Right atrium auricular region (tissue), 2 donors: ENCODE measurements around the gene CACNA1C. TPM values are rescaled to one million over a fixed set of nuclear protein-coding genes. Genes with fewer than 3 reads are reported as not detected.

Experiments used
- DNase-seq: peaks from one replicate; pipeline ENCODE4 v3.0.0-alpha.2; 2019; ENCODE audit warnings: low spot score
- H3K27ac ChIP-seq, 2 donors: fragments of 200-600 bp; sonication (generic); 1 replicate in 1 of 2; 2 replicates in 1 of 2; pipeline ENCODE4 v1.5.1; 2016 to 2019
- H3K27me3 ChIP-seq, 2 donors: fragments of 200-600 bp; sonication (generic); one replicate each; pipeline versions ENCODE4 v1.5.1 to v1.6.0; 2017 to 2019
- H3K36me3 ChIP-seq: fragments of 200-600 bp; sonication (generic); one replicate; pipeline ENCODE4 v1.5.1; 2016
- H3K4me1 ChIP-seq, 2 donors: fragments of 200-600 bp; sonication (generic); one replicate each; pipeline versions ENCODE4 v1.5.1 to v1.6.0; 2017 to 2019
- H3K4me3 ChIP-seq, 2 donors: fragments of 200-600 bp; sonication (generic); 1 replicate in 1 of 2; 2 replicates in 1 of 2; pipeline ENCODE4 v1.5.1; 2017 to 2019; ENCODE audit warnings: mild to moderate bottlenecking in 1 of 2, moderate library complexity in 1 of 2
- H3K9me3 ChIP-seq, 2 donors: fragments of 200-600 bp; sonication (generic); one replicate each; pipeline ENCODE4 v1.5.1; 2019
- total RNA-seq, 2 donors: library from RNA; depleted of rRNA; stranded (reverse); fragments of >200 nt; gene quantifications; one replicate each; pipeline ENCODE4 v1.1.0, GENCODE V29; 2016
- TF ChIP-seq, protein P1 (sequence below), 2 donors: fragments of 200-600 bp; sonication (generic); IDR thresholded peaks; one replicate each; pipeline ENCODE4 v1.5.1; 2019; ENCODE audit warnings: antibody characterized with exemption in 2 of 2

Gene CACNA1C
- total RNA-seq, 2 donors from 2014 or later: 83.1 to 93.6 TPM

GRCh38 chr12:2194571-2194970, 141.8 kb downstream of the CACNA1C start:
- TF ChIP-seq, protein P1, sequence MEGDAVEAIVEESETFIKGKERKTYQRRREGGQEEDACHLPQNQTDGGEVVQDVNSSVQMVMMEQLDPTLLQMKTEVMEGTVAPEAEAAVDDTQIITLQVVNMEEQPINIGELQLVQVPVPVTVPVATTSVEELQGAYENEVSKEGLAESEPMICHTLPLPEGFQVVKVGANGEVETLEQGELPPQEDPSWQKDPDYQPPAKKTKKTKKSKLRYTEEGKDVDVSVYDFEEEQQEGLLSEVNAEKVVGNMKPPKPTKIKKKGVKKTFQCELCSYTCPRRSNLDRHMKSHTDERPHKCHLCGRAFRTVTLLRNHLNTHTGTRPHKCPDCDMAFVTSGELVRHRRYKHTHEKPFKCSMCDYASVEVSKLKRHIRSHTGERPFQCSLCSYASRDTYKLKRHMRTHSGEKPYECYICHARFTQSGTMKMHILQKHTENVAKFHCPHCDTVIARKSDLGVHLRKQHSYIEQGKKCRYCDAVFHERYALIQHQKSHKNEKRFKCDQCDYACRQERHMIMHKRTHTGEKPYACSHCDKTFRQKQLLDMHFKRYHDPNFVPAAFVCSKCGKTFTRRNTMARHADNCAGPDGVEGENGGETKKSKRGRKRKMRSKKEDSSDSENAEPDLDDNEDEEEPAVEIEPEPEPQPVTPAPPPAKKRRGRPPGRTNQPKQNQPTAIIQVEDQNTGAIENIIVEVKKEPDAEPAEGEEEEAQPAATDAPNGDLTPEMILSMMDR (IDR thresholded peaks at IDR 0.05): no peak
- Histone ChIP-seq H3K4me3 (no peak overlapping the region), H3K27ac (peak overlapping the region; percentile 31 to 55), H3K4me1 (peaks cover 0 to 41% of the 10 kb centered on the region in 2 donors), H3K9me3 (no peaks in the 10 kb centered on the region), H3K36me3 (peaks cover 8% of the 10 kb centered on the region), H3K27me3 (no peaks in the 10 kb centered on the region)
- DNase-seq: no peak

DNA sequence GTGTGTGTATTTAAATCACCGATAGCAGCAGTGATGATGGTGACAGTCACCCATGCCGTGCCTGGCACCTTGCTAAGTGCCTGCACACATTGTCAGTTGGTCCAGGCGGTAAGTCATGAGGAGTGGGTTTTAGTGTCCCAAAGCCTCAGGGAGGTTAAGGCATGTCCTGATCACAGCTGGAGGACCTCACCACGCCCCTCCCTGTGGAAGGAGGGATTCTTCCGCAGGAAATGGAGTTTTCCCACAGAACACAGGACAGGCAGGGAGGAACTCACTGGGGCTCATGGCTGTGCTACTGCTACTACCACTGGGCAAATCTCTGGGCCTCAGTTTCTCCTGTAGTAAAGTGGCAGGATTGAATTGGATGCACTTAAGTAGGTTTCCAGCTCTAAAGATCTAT, 142.3 kb downstream of the CACNA1C start:
- Histone ChIP-seq H3K27ac (peak overlapping the region; percentile 1 to 11), H3K27me3 (no peaks in the 10 kb centered on the region), H3K4me3 (no peak overlapping the region), H3K9me3 (no peaks in the 10 kb centered on the region), H3K36me3 (peaks cover 8% of the 10 kb centered on the region), H3K4me1 (peaks cover 0 to 41% of the 10 kb centered on the region in 2 donors)
- TF ChIP-seq, protein P1 (IDR thresholded peaks at IDR 0.05): no peak
- no peak for DNase-seq

DNA sequence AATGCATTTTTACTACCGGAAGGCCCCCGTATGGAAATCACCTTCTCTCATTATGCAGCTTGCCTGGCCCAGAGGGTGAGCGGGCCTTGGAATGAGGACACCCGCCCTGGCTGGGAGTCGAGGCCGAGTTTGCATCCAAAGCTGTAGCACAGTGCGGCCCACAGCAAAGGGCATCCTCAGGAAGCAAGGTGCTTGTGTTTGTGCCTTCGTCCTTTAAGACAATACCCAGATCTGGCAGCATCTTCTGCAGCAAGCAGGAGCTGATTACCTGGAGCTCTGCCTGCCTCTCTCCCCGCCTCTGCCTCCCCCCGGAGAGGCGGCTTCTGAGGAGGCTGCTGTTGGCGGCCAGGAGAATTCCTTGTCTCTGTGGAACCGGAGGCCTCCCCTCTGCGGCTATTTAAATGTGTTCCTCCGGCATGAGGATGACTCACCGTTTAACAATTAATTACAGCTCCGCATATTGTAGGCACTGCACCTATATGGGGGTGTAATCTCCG, 145.3 kb downstream of the CACNA1C start:
- H3K4me1 ChIP-seq: peaks cover 0 to 41% of the 10 kb centered on the region in 2 donors
- DNase-seq: no peak
- TF ChIP-seq, protein P1 (IDR thresholded peaks at IDR 0.05): no peak
- no peaks in the 10 kb centered on the region for H3K27me3 ChIP-seq
- H3K27ac ChIP-seq: peak overlapping the region; percentile 39 to 55
- peaks cover 2% of the 10 kb centered on the region for H3K36me3 ChIP-seq
- no peak overlapping the region for H3K4me3 ChIP-seq
- H3K9me3 ChIP-seq: no peaks in the 10 kb centered on the region

- TF ChIP-seq, protein P1 (IDR thresholded peaks at IDR 0.05): no peak
- H3K9me3 ChIP-seq: no peaks in the 10 kb centered on the region
- no peak overlapping the region for H3K4me3 ChIP-seq
- DNase-seq: no peak
- no peaks in the 10 kb centered on the region for H3K27me3 ChIP-seq
- peaks cover 2% of the 10 kb centered on the region for H3K36me3 ChIP-seq
- peaks cover 0 to 39% of the 10 kb centered on the region in 2 donors for H3K4me1 ChIP-seq
- peak overlapping the region; percentile 39 to 55 for H3K27ac ChIP-seq
Observed at GRCh38 chr12:2198542-2198941, 145.8 kb downstream of the CACNA1C start.

GRCh38 chr12:2205996-2206395, 153.2 kb downstream of the CACNA1C start:
- Histone ChIP-seq H3K27me3 (no peaks in the 10 kb centered on the region), H3K27ac (no peak overlapping the region), H3K36me3 (peaks cover 4% of the 10 kb centered on the region), H3K4me1 (peaks cover 0 to 24% of the 10 kb centered on the region in 2 donors), H3K9me3 (no peaks in the 10 kb centered on the region), H3K4me3 (no peak overlapping the region)
- DNase-seq: no peak
- TF ChIP-seq, protein P1 (IDR thresholded peaks at IDR 0.05): no peak
